CD14-positive monocyte (primary cell): ENCODE measurements around the gene AMOT. TPM values are rescaled to one million over a fixed set of nuclear protein-coding genes. Genes with fewer than 3 reads are reported as not detected.

Experiments used
- DNase-seq, 3 donors: peaks; one replicate each; pipeline ENCODE4 v3.0.0-alpha.2; 2011 to 2022
- H2AFZ ChIP-seq: 2 replicates; pipeline ENCODE4 v1.6.0; 2012; ENCODE audit warnings: mild to moderate bottlenecking, low read depth, low read length, inconsistent platforms; ENCODE audit not compliant: insufficient read depth, poor library complexity, severe bottlenecking
- H3K27ac ChIP-seq, 2 donors: 1 replicate in 1 of 2; 2 replicates in 1 of 2; pipeline ENCODE4 v1.5.1; 2012 to 2013; ENCODE audit warnings: low read length in 2 of 2, control low read depth in 1 of 2, inconsistent platforms in 1 of 2, low read depth in 1 of 2, mild to moderate bottlenecking in 1 of 2
- H3K27me3 ChIP-seq, 2 donors: one replicate each; pipeline versions ENCODE4 v1.6.0 to v1.6.1; 2011 to 2013; ENCODE audit warnings: low read length in 2 of 2; ENCODE audit not compliant: control insufficient read depth in 2 of 2, insufficient read depth in 2 of 2
- H3K36me3 ChIP-seq, 2 donors: replicated peaks in 1 of 2; 1 replicate in 1 of 2; 2 replicates in 1 of 2; pipeline versions ENCODE4 v1.5.1 to v1.6.1; 2012 to 2013; ENCODE audit warnings: low read length in 2 of 2, control low read depth in 1 of 2, inconsistent platforms in 1 of 2, mild to moderate bottlenecking in 1 of 2; ENCODE audit not compliant: insufficient read depth in 2 of 2, control insufficient read depth in 1 of 2
- H3K4me1 ChIP-seq, 2 donors: 1 replicate in 1 of 2; 2 replicates in 1 of 2; pipeline versions ENCODE4 v1.5.1 to v1.6.1; 2012 to 2013; ENCODE audit warnings: low read length in 2 of 2, control low read depth in 1 of 2, inconsistent platforms in 1 of 2, mild to moderate bottlenecking in 1 of 2, moderate library complexity in 1 of 2; ENCODE audit not compliant: insufficient read depth in 2 of 2, control insufficient read depth in 1 of 2
- H3K4me2 ChIP-seq: replicated peaks from 2 replicates; pipeline ENCODE3; 2012; ENCODE audit warnings: low read length, moderate library complexity, mild to moderate bottlenecking; ENCODE audit not compliant: poor library complexity, severe bottlenecking; ENCODE audit errors: extremely low read depth
- H3K4me3 ChIP-seq, 3 experiments: fragments of 200-600 bp in 1 of 3; sonication (generic) in 1 of 3; replicated peaks in 1 of 3; 1 replicate in 2 of 3; 2 replicates in 1 of 3; pipeline ENCODE4 v1.5.1; 2011 to 2013; ENCODE audit warnings: low read length in 3 of 3, mild to moderate bottlenecking in 3 of 3, control low read depth in 2 of 3, low read depth in 2 of 3, inconsistent platforms in 1 of 3, moderate library complexity in 1 of 3
- H3K79me2 ChIP-seq: 2 replicates; pipeline ENCODE4 v1.6.0; 2012; ENCODE audit warnings: mild to moderate bottlenecking, control low read depth, inconsistent platforms, low read length, moderate library complexity; ENCODE audit not compliant: insufficient read depth
- H3K9ac ChIP-seq: 2 replicates; pipeline ENCODE4 v1.6.0; 2017; ENCODE audit warnings: low read length, mild to moderate bottlenecking; ENCODE audit not compliant: insufficient read depth, poor library complexity, severe bottlenecking
- H3K9me3 ChIP-seq, 2 donors: replicated peaks in 1 of 2; 1 replicate in 1 of 2; 2 replicates in 1 of 2; pipeline versions ENCODE4 v1.5.1 to v1.6.1; 2012 to 2013; ENCODE audit warnings: low read length in 2 of 2, control low read depth in 1 of 2; ENCODE audit not compliant: control insufficient read depth in 1 of 2, insufficient read depth in 1 of 2
- H4K20me1 ChIP-seq: 2 replicates; pipeline ENCODE4 v1.6.0; 2012; ENCODE audit warnings: mild to moderate bottlenecking, low read length, control low read depth, moderate library complexity; ENCODE audit not compliant: insufficient read depth
- H3K27ac Mint-ChIP-seq, 7 donors: one replicate each; pipeline ENCODE4 v1.8.0; 2020; ENCODE audit warnings: mild to moderate bottlenecking in 7 of 7, mixed read lengths in 7 of 7, moderate library complexity in 6 of 7, inconsistent platforms in 2 of 7
- H3K27me3 Mint-ChIP-seq, 3 donors: one replicate each; pipeline ENCODE4 v1.8.0; 2021 to 2022; ENCODE audit warnings: low read depth in 3 of 3, mild to moderate bottlenecking in 3 of 3, mixed read lengths in 3 of 3, moderate library complexity in 3 of 3, inconsistent platforms in 1 of 3
- H3K36me3 Mint-ChIP-seq, 2 donors: one replicate each; pipeline ENCODE4 v1.8.0; 2020; ENCODE audit warnings: mixed read lengths in 2 of 2, inconsistent platforms in 1 of 2, mild to moderate bottlenecking in 1 of 2
- H3K4me1 Mint-ChIP-seq: one replicate; pipeline ENCODE4 v1.8.0; 2020; ENCODE audit warnings: mild to moderate bottlenecking, mixed read lengths
- H3K4me3 Mint-ChIP-seq, 2 donors: one replicate each; pipeline ENCODE4 v1.8.0; 2020; ENCODE audit warnings: mild to moderate bottlenecking in 2 of 2, mixed read lengths in 2 of 2, moderate library complexity in 1 of 2
- H3K9me3 Mint-ChIP-seq, 7 donors: one replicate each; pipeline ENCODE4 v1.8.0; 2020 to 2022; ENCODE audit warnings: mixed read lengths in 7 of 7, mild to moderate bottlenecking in 6 of 7, moderate library complexity in 6 of 7, inconsistent platforms in 2 of 7
- WGBS: methylation state at CpG from one replicate; pipeline ENCODE4 v1.1.5; 2013; ENCODE audit warnings: missing lambda C conversion rate; ENCODE audit not compliant: insufficient coverage; 5-methylcytosine and 5-hydroxymethylcytosine counted together
- intact Hi-C, 2 donors: fragments of 100-400 bp; cut with micrococcal nuclease; formaldehyde crosslinking; loops; one replicate each; pipeline versions ENCODE4 v1.15.0 to v1.15.1; 2023
- polyA plus RNA-seq, 3 donors: library from polyadenylated mRNA; depleted of rRNA in 1 of 3; unstranded in 2 of 3; stranded (reverse) in 1 of 3; fragments of 300-500 nt in 2 of 3; fragments of >200 nt in 1 of 3; fragmentation: Illumina TruSeq in 2 of 3; gene quantifications; 1 replicate in 2 of 3; 2 replicates in 1 of 3; pipeline ENCODE4 v1.2.3, GENCODE V29; 2012 to 2021
- TF ChIP-seq, protein P1 (sequence below): fragments of 200-600 bp; IDR thresholded peaks from one replicate; pipeline ENCODE4 v1.8.0; 2022; ENCODE audit warnings: antibody characterized with exemption, mild to moderate bottlenecking

AMOT gene
- polyA plus RNA-seq, 3 donors: 0.04 to 0.11 TPM; not detected in 1

DNA sequence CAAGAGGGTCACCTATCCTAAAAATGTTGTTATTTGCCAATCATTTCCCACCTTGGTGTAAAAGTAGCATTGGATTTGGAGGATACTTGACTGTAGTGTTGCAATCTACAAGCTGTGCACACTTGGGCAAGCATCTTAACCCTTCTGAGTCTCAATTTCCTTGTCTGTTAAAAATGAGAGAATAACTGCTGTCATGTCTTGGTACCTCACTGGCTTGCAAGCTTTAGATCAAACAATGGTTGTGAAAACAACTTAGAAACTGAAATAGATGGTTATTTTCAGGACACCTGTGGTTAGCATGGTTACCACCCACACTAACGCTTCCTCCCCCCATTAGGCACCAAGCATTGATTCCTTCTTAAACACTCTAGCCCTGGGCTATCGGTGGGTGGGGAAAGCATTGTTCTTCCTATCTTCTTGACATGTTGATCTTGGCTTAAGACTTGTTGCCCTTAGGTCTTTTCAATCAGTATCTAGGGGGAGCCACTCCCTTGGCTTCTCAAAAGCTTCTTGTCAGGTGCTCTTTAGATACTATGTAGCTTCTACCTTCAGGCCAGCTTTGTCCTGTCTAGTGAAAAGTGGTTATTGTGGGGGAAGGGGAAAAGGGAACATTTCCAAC lies 10.6 kb upstream of the AMOT start:
- intact Hi-C loops: no loop called here

DNA sequence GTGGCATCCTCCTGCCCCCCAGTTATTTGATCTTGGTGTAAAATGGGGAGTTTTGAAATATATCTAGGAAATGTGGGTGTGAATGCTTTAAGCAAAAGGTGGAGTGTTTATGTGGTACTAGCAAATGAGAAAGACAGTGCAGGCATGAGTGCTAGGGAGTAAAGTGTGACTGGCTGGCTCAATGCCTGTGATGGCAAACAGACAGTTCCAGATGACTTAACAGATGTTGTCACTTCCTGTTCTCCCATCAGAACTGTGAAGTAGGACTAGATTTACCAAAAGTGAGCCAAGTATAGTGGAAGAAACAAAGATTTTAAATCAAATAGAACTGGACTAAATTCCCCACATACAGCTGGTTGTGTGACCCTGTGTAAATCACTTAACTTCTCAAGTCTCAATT lies 8.4 kb upstream of the AMOT start:
- no peak overlapping the region for H3K4me2 ChIP-seq
- H3K4me3 ChIP-seq: no peak overlapping the region
- Mint-ChIP-seq H3K27ac (no peak overlapping the region), H3K27me3 (peaks cover 0 to 11% (median 1%) of the 10 kb centered on the region in 3 donors), H3K9me3 (peaks cover 0 to 1% (median 0%) of the 10 kb centered on the region in 7 donors), H3K36me3 (no peaks in the 10 kb centered on the region), H3K4me1 (peaks cover 13% of the 10 kb centered on the region), H3K4me3 (no peak overlapping the region)
- H3K27ac ChIP-seq: no peak overlapping the region
- H3K9ac ChIP-seq: no peak overlapping the region
- intact Hi-C loops: no loop called here
- H3K9me3 ChIP-seq: no peaks in the 10 kb centered on the region
- H3K27me3 ChIP-seq: no peaks in the 10 kb centered on the region
- no peaks in the 10 kb centered on the region for H4K20me1 ChIP-seq
- no peak overlapping the region for H2AFZ ChIP-seq
- no peaks in the 10 kb centered on the region for H3K79me2 ChIP-seq
- peaks cover 0 to 6% of the 10 kb centered on the region in 2 donors for H3K4me1 ChIP-seq
- DNase-seq: peak in 1 of 3 donors; percentile 15
- TF ChIP-seq, protein P1, sequence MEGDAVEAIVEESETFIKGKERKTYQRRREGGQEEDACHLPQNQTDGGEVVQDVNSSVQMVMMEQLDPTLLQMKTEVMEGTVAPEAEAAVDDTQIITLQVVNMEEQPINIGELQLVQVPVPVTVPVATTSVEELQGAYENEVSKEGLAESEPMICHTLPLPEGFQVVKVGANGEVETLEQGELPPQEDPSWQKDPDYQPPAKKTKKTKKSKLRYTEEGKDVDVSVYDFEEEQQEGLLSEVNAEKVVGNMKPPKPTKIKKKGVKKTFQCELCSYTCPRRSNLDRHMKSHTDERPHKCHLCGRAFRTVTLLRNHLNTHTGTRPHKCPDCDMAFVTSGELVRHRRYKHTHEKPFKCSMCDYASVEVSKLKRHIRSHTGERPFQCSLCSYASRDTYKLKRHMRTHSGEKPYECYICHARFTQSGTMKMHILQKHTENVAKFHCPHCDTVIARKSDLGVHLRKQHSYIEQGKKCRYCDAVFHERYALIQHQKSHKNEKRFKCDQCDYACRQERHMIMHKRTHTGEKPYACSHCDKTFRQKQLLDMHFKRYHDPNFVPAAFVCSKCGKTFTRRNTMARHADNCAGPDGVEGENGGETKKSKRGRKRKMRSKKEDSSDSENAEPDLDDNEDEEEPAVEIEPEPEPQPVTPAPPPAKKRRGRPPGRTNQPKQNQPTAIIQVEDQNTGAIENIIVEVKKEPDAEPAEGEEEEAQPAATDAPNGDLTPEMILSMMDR: no peak
- no peaks in the 10 kb centered on the region for H3K36me3 ChIP-seq

More for the DNA sequence above, 10.6 kb upstream of the AMOT start:
- Histone ChIP-seq H3K4me2 (no peak overlapping the region), H3K9me3 (no peaks in the 10 kb centered on the region), H3K27ac (no peak overlapping the region), H3K36me3 (no peaks in the 10 kb centered on the region), H3K9ac (no peak overlapping the region), H3K4me3 (no peak overlapping the region), H3K79me2 (no peaks in the 10 kb centered on the region), H3K4me1 (peaks cover 0 to 6% of the 10 kb centered on the region in 2 donors), H2AFZ (no peak overlapping the region), H4K20me1 (no peaks in the 10 kb centered on the region), H3K27me3 (no peaks in the 10 kb centered on the region)
- Mint-ChIP-seq H3K27ac (no peak overlapping the region), H3K4me1 (peaks cover 13% of the 10 kb centered on the region), H3K36me3 (no peaks in the 10 kb centered on the region), H3K9me3 (peaks cover 0 to 3% (median 0%) of the 10 kb centered on the region in 7 donors), H3K27me3 (peaks cover 0 to 9% (median 1%) of the 10 kb centered on the region in 3 donors), H3K4me3 (no peak overlapping the region)
- TF ChIP-seq, protein P1: no peak
- no CpG with 5 or more reads among the region's 2 CpGs for WGBS
- DNase-seq: no peak
